GM12878 (cell line): Measurements from ENCODE around the gene CAMKMT. TPM values are rescaled to one million over a fixed set of nuclear protein-coding genes. Genes with fewer than 3 reads are reported as not detected.

Source experiments
- ATAC-seq: fragments of 200-7000 bp; cut with Tn5 transposase; 3 replicates; pipeline ENCODE4 v1.9.1; 2020; ENCODE audit warnings: mild to moderate bottlenecking, moderate library complexity
- BruUV-seq: library from RNA; stranded (reverse); fragments of 400-500 nt; replicated peaks from 2 replicates; lab custom pipeline; 2021; lab: Mats Ljungman, UMichigan
- CTCF ChIA-PET: fragments of 300-600 bp; sonication (Branson Sonifier 250); formaldehyde crosslinking; extraction: SDS; loops from one replicate; lab custom pipeline; 2021; ENCODE audit warnings: inconsistent platforms; lab: Yijun Ruan, JAX
- POLR2A ChIA-PET: fragments of 350-600 bp; formaldehyde crosslinking; extraction: SDS; loops from one replicate; lab custom pipeline; 2021; ENCODE audit warnings: inconsistent platforms; lab: Charles Lee
- RAD21 ChIA-PET: fragments of 300-600 bp; sonication (Branson Sonifier 250); formaldehyde crosslinking; loops from one replicate; lab custom pipeline; 2023; ENCODE audit warnings: antibody characterized with exemption; ENCODE audit not compliant: unreplicated experiment; lab: Charles Lee
- SMC1A ChIA-PET: fragments of 300-600 bp; sonication (Branson Sonifier 250); formaldehyde crosslinking; loops from one replicate; lab custom pipeline; 2023; ENCODE audit not compliant: unreplicated experiment, uncharacterized antibody; lab: Charles Lee
- DNase-seq: peaks from one replicate; pipeline ENCODE4 v3.0.0-alpha.2; 2011; ENCODE audit warnings: low read depth, low spot score
- FAIRE-seq: peaks from 3 replicates; lab custom pipeline; 2011; peaks lifted over from hg19 to GRCh38; lab: Jason Lieb, UNC
- H2AFZ ChIP-seq: 2 replicates; pipeline ENCODE4 v1.6.0; 2011; ENCODE audit warnings: low read depth, low read length, control low read depth; ENCODE audit not compliant: control insufficient read depth
- H3K27ac ChIP-seq: 2 replicates; pipeline ENCODE4 v1.5.1; 2011; ENCODE audit warnings: control low read depth; ENCODE audit not compliant: control insufficient read depth, insufficient read depth
- H3K27me3 ChIP-seq, 2 experiments: replicated peaks in 1 of 2; 2 replicates each; pipeline versions ENCODE4 v1.6.0 to v1.6.1; 2011; ENCODE audit warnings: low read length in 1 of 2; ENCODE audit not compliant: control insufficient read depth in 2 of 2, insufficient read depth in 2 of 2
- H3K36me3 ChIP-seq, 2 experiments: 2 replicates each; pipeline ENCODE4 v1.5.1; 2011; ENCODE audit warnings: low read length in 1 of 2; ENCODE audit not compliant: control insufficient read depth in 2 of 2, insufficient read depth in 2 of 2
- H3K4me1 ChIP-seq: 2 replicates; pipeline ENCODE4 v1.6.1; 2011; ENCODE audit warnings: mild to moderate bottlenecking, low read length, moderate library complexity, mixed read lengths; ENCODE audit not compliant: control insufficient read depth, insufficient read depth
- H3K4me2 ChIP-seq: 2 replicates; pipeline ENCODE4 v1.6.0; 2011; ENCODE audit warnings: control low read depth; ENCODE audit not compliant: control insufficient read depth, insufficient read depth
- H3K4me3 ChIP-seq: fragments of 200-600 bp; sonication (generic); 2 replicates; pipeline ENCODE4 v1.5.1; 2016
- H3K79me2 ChIP-seq: 2 replicates; pipeline ENCODE4 v1.6.0; 2011; ENCODE audit warnings: low read length; ENCODE audit not compliant: control insufficient read depth, insufficient read depth
- H3K9ac ChIP-seq: 2 replicates; pipeline ENCODE4 v1.8.0; 2011; ENCODE audit warnings: low read length, control low read depth, mixed read lengths; ENCODE audit not compliant: control insufficient read depth, insufficient read depth
- H3K9me3 ChIP-seq: replicated peaks from 3 replicates; pipeline ENCODE4 v1.5.1; 2011; ENCODE audit warnings: mild to moderate bottlenecking, low read length; ENCODE audit not compliant: control insufficient read depth, insufficient read depth
- H4K20me1 ChIP-seq: 2 replicates; pipeline ENCODE4 v1.6.0; 2011; ENCODE audit not compliant: control insufficient read depth, insufficient read depth
- DPF2 ChIP-seq: fragments of 450-650 bp; IDR thresholded peaks from 2 replicates; pipeline ENCODE4 v1.6.1; 2017; ENCODE audit warnings: mild to moderate bottlenecking
- MXI1 ChIP-seq: fragments of 150-350 bp; IDR thresholded peaks from 2 replicates; pipeline ENCODE4 v1.6.1; 2011; ENCODE audit warnings: low read depth, mild to moderate bottlenecking, inconsistent platforms, low read length, improper control_type of control experiment
- RAD51 ChIP-seq: fragments of 450-650 bp; IDR thresholded peaks from 2 replicates; pipeline ENCODE4 v1.6.1; 2016; ENCODE audit warnings: moderate library complexity, mild to moderate bottlenecking, inconsistent platforms
- SUPT20H ChIP-seq: IDR thresholded peaks from 2 replicates; pipeline ENCODE4 v1.6.1; 2011; ENCODE audit warnings: low read depth, mild to moderate bottlenecking, low read length, moderate library complexity, borderline replicate concordance; ENCODE audit not compliant: control insufficient read depth
- TCF12 ChIP-seq: IDR thresholded peaks from 2 replicates; pipeline ENCODE4 v1.6.1; 2011; ENCODE audit warnings: low read depth, mild to moderate bottlenecking, low read length
- USF1 ChIP-seq: IDR thresholded peaks from 2 replicates; pipeline ENCODE4 v1.6.1; 2011; ENCODE audit warnings: borderline replicate concordance, low read depth, mild to moderate bottlenecking, moderate library complexity, mixed read lengths, low read length; ENCODE audit not compliant: insufficient read depth; ENCODE audit errors: extremely low read length
- whole genome bisulfite sequencing: methylation state at CpG from one replicate; pipeline ENCODE4 v1.1.6; 2016; ENCODE audit warnings: low lambda C conversion rate; ENCODE audit not compliant: insufficient replicate concordance, insufficient coverage; ENCODE audit errors: missing lambda C conversion rate; 5-methylcytosine and 5-hydroxymethylcytosine counted together
- in situ Hi-C: fragments of 300-500 bp; cut with MboI; formaldehyde crosslinking; loops from 9 replicates; pipeline ENCODE4 v1.14.3; 2018; ENCODE audit warnings: mixed read lengths
- intact Hi-C: fragments of 100-400 bp; cut with micrococcal nuclease; formaldehyde crosslinking; loops from one replicate; pipeline ENCODE4 v1.14.2; 2022; ENCODE audit not compliant: unreplicated experiment
- polyA plus RNA-seq, 11 experiments: library from polyadenylated mRNA; depleted of rRNA in 4 of 11; unstranded in 6 of 11; stranded (reverse) in 5 of 11; fragments of >200 nt; fragmentation: Nextera tagmentation in 4 of 11; fragmentation: Illumina TruSeq in 1 of 11; extraction: Ambion mirVana in 4 of 11; extraction: Trizol in 1 of 11; gene quantifications; 1 replicate in 1 of 11; 2 replicates in 10 of 11; pipeline versions ENCODE4 v1.2.1 to v1.2.3, GENCODE V29; 2011 to 2016; ENCODE audit warnings: inconsistent platforms in 2 of 11, missing spikeins in 2 of 11, low read depth in 1 of 11
- total RNA-seq, 4 experiments: library from RNA; depleted of rRNA in 3 of 4; stranded (reverse); fragments of >200 nt in 3 of 4; fragmentation: Illumina TruSeq in 1 of 4; extraction: Trizol in 1 of 4; gene quantifications; 2 replicates each; pipeline versions ENCODE4 v1.2.1 to v1.2.3, GENCODE V29; 2013 to 2021
- TF ChIP-seq, protein P1 (sequence below): fragments of 450-650 bp; IDR thresholded peaks from 2 replicates; pipeline ENCODE4 v1.6.1; 2018; ENCODE audit warnings: mild to moderate bottlenecking, low read depth, moderate library complexity; ENCODE audit not compliant: partially characterized antibody
- TF ChIP-seq, protein P2 (sequence below): IDR thresholded peaks from 2 replicates; pipeline ENCODE4 v1.6.1; 2012; ENCODE audit warnings: low read depth, low read length, improper control_type of control experiment
- TF ChIP-seq, protein P3 (sequence below): IDR thresholded peaks from 2 replicates; pipeline ENCODE4 v1.6.1; 2012; ENCODE audit warnings: low read depth, low read length, improper control_type of control experiment

CAMKMT gene
- total and polyA plus RNA-seq, 10 of the 15 experiments (the other 5 are each of a cell fraction or from before 2014, with no cell fraction given): 2.7 to 16.0 (median 11.8) TPM

DNA sequence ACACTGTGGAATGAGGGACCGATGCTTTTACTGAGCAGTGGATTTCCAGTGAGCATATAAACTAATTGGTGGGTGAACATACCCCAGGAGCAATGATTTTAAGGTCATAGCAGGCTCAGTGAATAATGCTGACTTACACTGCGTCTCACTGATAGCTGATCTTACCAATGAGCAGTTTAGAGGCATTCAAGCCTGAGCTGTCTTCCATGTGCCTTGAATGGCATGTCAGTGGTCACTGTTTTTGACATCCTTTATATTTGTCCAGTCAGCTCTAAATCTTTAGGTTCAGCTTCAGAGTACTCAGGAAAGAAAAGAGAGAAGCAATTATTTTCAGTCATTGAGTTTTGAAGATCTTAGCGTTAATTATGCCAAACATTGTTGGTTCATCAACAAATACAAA is 88.3 kb downstream of the CAMKMT start:
- Histone ChIP-seq H3K27me3 (no peaks in the 10 kb centered on the region), H3K4me3 (no peak overlapping the region), H3K27ac (no peak overlapping the region), H3K4me1 (no peaks in the 10 kb centered on the region), H3K4me2 (no peak overlapping the region), H3K9ac (no peak overlapping the region), H3K9me3 (no peaks in the 10 kb centered on the region), H2AFZ (no peak overlapping the region), H4K20me1 (no peaks in the 10 kb centered on the region), H3K36me3 (no peaks in the 10 kb centered on the region), H3K79me2 (no peaks in the 10 kb centered on the region)
- ChIA-PET SMC1A (interaction anchor here (0.7 to 1.3 kb wide), 3 partner anchors 8 to 110 kb away, joined by 3 read pairs; no protein-coding TSS in a partner anchor), POLR2A (no interaction called here), CTCF (interaction anchor here (0.7 to 1.3 kb wide), 2 partner anchors 27 to 505 kb away, joined by 3 to 4 read pairs; no protein-coding TSS in a partner anchor), RAD21 (interaction anchor here (1.0 kb wide), 1 partner anchor 30 kb away, joined by 3 read pairs; no protein-coding TSS in a partner anchor)
- in situ Hi-C loops (no loop called here), intact Hi-C loops (no loop called here)
- WGBS: 98% methylated on average over 3 of the region's 3 CpGs
- FAIRE-seq (peak; percentile 88), DNase-seq (no peak), ATAC-seq (no peak)
- TF ChIP-seq USF1: no peak
- TF ChIP-seq TCF12: no peak
- TF ChIP-seq SUPT20H: no peak
- no peak for TF ChIP-seq DPF2
- TF ChIP-seq, protein P1, sequence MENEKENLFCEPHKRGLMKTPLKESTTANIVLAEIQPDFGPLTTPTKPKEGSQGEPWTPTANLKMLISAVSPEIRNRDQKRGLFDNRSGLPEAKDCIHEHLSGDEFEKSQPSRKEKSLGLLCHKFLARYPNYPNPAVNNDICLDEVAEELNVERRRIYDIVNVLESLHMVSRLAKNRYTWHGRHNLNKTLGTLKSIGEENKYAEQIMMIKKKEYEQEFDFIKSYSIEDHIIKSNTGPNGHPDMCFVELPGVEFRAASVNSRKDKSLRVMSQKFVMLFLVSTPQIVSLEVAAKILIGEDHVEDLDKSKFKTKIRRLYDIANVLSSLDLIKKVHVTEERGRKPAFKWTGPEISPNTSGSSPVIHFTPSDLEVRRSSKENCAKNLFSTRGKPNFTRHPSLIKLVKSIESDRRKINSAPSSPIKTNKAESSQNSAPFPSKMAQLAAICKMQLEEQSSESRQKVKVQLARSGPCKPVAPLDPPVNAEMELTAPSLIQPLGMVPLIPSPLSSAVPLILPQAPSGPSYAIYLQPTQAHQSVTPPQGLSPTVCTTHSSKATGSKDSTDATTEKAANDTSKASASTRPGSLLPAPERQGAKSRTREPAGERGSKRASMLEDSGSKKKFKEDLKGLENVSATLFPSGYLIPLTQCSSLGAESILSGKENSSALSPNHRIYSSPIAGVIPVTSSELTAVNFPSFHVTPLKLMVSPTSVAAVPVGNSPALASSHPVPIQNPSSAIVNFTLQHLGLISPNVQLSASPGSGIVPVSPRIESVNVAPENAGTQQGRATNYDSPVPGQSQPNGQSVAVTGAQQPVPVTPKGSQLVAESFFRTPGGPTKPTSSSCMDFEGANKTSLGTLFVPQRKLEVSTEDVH: no peak
- no peak for TF ChIP-seq RAD51
- TF ChIP-seq, protein P2, sequence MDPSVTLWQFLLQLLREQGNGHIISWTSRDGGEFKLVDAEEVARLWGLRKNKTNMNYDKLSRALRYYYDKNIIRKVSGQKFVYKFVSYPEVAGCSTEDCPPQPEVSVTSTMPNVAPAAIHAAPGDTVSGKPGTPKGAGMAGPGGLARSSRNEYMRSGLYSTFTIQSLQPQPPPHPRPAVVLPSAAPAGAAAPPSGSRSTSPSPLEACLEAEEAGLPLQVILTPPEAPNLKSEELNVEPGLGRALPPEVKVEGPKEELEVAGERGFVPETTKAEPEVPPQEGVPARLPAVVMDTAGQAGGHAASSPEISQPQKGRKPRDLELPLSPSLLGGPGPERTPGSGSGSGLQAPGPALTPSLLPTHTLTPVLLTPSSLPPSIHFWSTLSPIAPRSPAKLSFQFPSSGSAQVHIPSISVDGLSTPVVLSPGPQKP: no peak
- TF ChIP-seq, protein P3, sequence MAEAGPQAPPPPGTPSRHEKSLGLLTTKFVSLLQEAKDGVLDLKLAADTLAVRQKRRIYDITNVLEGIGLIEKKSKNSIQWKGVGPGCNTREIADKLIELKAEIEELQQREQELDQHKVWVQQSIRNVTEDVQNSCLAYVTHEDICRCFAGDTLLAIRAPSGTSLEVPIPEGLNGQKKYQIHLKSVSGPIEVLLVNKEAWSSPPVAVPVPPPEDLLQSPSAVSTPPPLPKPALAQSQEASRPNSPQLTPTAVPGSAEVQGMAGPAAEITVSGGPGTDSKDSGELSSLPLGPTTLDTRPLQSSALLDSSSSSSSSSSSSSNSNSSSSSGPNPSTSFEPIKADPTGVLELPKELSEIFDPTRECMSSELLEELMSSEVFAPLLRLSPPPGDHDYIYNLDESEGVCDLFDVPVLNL: no peak
- TF ChIP-seq MXI1: no peak
- no TSS peak for BruUV-seq
